T1000 (cell line): ENCODE results near the gene DGCR8.

ENCODE experiments used
- DNase-seq: peaks from one replicate; lab custom pipeline; 2025; ENCODE audit warnings: mixed read lengths; lab: John Stamatoyannopoulos, UW

Gene DGCR8

DNA sequence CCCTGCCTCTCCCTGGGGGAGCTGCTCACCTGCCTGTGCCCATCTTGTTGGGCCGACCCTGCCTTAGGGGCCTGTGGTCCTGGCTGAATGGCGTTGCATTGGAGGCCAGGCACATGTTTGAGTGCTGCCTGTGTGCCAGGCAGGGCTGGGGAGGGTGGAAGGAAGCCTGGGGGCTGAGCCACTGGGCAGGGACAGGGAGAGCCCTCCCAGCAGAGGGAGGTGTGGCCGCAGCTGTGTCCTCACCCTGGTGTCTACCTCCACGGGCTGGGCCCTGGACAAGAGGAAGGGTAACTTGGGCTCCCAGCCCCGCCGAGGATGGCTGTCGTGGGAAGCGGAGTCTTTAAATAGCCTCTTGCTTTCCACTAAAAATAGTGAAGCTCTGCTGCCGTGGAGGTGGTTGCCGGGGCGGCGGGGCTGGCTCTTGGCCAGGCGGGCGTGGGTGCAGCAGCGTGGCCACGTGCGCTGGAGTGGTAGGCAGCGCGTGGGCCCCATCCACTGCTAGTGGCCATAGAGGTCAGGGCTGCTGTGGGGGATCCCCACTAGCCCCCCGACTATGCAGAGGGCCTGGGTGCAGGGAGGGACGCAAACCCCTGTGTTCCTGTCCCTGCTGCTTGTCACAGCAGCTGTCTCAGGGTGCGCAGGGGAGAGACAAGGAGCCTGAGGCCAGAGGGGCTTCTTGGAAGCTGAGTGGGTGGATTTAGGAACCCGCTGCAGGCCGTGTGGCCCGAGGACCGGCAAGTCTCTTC, 57.8 kb downstream of the DGCR8 start:
- DNase-seq, result no peak

GRCh38 chr22:20138417-20138738, 58.3 kb downstream of the DGCR8 start:
- DNase-seq, result no peak

- DNase-seq, result no peak
Observed at GRCh38 chr22:20138868-20139267, 58.8 kb downstream of the DGCR8 start.

- DNase-seq, result no peak
Observed at GRCh38 chr22:20139391-20140106, 59.5 kb downstream of the DGCR8 start.

GRCh38 chr22:20140107-20140445, 60.0 kb downstream of the DGCR8 start:
- DNase-seq, result no peak

GRCh38 chr22:20140521-20140964, 60.5 kb downstream of the DGCR8 start:
- no peak for DNase-seq

- DNase-seq, result peak; percentile 56
Observed at GRCh38 chr22:20141186-20142077, 61.4 kb downstream of the DGCR8 start.

DNA sequence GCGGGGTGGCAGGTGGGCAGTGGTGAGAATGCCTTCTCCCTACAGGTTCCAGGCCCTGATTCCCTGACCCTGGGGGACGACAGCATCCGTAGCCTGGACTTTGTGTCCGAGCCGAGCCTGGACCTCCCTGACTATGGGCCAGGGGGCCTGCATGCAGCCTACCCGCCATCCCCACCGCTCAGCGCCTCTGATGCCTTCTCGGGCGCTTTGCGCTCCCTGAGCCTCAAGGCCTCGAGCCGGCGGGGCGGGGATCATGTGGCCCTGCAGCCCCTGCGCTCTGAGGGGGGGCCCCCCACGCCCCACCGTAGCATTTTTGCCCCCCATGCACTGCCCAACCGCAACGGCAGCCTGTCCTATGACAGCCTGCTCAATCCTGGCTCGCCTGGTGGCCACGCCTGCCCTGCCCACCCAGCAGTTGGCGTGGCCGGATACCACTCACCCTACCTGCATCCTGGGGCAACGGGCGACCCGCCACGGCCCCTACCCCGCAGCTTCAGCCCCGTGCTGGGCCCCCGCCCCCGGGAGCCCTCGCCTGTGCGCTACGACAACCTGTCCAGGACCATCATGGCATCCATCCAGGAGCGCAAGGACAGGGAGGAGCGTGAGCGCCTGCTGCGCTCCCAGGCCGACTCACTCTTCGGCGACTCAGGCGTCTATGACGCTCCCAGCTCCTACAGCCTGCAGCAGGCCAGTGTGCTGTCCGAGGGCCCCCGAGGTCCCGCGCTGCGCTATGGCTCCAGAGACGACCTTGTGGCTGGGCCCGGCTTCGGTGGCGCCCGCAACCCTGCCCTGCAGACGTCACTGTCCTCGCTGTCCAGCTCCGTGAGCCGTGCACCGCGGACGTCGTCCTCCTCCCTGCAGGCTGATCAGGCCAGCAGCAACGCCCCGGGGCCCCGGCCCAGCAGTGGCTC, 62.9 kb downstream of the DGCR8 start:
- no peak for DNase-seq

DNA sequence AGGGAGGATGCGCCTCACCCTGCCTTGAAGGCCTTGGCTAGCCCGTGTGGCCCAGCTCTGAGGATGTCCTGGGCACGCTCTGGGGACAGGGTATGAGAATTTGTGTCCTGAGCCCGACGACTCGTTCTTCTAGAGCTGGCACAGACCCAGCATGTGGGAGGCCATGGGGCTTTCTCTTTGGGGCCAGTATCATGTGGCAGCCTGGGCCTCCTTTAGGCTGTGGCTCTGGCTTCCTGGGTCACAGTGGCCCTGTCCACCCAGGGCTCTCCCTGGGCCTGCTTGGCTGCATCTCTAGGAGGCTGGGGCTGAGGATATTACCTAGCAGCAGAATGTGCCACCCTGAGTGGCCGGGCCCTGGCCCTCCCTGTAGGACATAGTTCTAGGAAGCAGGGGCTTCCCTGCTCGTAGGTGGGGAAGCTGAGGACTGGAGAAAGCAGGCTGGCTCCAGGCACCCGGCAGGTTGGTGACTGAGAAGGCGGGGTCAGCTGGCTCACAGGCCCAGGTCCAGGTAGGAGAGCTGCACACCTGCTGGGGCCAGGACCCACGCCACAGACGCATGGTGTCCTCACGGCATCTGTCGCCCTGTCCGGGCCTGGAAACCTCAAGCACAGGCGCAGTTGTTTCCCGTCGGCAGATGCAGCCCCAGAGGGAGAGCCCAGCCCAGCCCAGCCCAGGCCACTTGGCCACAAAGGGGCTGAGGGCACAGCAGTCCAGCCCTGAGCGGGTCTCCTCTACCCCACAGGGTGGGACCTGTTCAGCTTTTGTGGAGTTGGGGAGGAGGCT, 64.0 kb downstream of the DGCR8 start:
- no peak for DNase-seq

GRCh38 chr22:20145206-20145831, 65.3 kb downstream of the DGCR8 start:
- no peak for DNase-seq

- no peak for DNase-seq
Observed at GRCh38 chr22:20145832-20146223, 65.8 kb downstream of the DGCR8 start.

- no peak for DNase-seq
Observed at GRCh38 chr22:20146777-20147176, 66.7 kb downstream of the DGCR8 start.

GRCh38 chr22:20147237-20147988, 67.4 kb downstream of the DGCR8 start:
- DNase-seq, result no peak

- no peak for DNase-seq
Observed at GRCh38 chr22:20148414-20148813, 68.4 kb downstream of the DGCR8 start.

DNA sequence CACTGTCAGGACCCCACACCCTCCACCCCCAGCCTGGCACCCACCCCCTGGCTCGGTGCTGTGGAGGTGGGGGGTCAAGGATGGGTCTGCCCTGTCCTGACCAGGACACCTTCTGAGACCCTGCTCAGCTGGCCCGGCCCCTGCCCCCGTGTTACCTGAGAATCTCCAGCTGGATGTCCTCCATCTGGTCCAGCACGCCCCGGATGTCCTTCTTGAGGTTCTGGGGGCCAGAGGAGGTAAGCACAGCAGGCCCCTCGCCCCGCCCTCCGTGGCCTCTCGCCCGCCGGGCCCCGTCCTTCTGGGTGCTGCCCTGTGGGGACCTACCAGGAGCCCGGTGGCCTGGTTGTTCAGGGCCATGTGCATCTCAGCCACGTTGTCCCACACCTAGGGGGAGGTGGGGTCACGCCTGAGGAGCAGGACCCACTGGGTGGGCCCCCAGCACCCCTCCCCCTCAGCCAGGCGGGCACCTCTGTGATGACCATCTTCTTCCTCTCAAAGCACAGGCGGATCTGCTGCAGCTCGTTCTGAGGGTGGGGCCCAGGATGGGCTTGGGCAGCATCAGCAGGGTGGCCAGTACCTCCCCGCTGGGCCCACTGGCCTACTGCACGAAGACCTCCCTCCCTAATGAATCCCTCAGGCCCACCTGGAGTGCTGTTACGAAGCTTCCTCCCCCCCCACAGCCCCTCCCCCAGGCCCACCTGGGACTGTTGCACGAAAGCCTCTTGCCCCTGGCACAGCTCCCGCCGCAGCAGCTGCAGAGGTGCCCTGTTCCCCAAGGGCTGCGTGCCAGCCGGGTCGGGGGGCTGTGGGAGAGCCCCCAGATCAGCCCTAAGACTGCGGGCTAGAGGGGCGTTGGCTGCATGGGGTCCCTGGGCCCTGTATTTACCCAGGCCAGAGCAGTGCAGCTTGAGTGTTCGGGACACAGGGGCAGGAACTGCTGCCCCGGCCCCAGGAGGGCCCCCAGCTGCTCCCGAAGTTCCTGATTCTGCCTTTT, 69.5 kb downstream of the DGCR8 start:
- no peak for DNase-seq

DNA sequence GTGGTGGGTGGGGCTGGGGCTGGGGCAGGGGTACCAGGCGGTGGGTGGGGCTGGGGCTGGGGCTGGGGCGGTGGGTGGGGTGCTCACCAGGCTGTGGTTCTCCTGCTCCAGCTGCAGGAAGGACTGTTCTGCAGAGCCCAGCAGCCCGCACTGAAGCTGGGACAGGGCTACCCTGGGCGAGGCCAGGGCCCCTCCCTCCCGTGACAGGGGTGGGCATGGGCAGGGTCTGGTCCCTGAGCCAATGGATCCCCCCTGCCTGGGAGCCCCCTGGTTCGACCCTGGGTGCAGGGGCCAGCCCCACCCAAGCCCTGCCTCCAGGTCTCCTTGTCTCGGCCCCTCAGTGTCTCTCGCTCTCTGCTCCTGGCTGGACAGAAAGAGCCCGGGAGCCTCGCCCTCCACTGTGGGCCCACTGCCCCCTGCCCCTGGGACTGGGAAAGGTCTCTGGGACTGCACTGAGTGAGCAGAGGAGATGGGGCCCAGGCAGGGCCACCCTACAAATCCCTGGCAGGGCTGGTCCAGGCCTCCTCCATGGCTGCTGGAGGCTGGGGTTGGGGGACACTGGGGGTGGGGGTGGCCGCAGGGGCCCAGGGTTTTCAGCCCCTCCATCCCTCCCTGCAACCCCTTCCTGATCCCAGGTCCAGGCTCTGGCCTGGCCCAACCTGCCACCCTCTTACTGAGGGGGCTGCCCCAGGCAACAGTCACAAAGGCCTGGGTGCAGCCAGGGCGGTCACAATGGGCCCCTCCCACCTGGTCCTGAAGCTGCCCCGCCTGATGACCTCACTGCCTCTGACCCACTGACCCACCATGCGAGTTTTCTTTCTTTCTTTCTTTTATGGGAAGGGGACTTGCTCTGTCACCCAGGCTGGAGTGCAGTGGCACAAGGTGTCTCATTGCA, 70.6 kb downstream of the DGCR8 start, which contains the start of gene CCDC188:
TSS of gene CCDC188 (minus strand) at position 675 of the 895 bp plus-strand sequence. CDS start at position 606, 69 bp downstream.
- DNase-seq, result no peak

GRCh38 chr22:20151276-20151588, 71.2 kb downstream of the DGCR8 start:
- no peak for DNase-seq
